Measurements from ENCODE around the gene DTD1.

The DTD1 gene

DNA sequence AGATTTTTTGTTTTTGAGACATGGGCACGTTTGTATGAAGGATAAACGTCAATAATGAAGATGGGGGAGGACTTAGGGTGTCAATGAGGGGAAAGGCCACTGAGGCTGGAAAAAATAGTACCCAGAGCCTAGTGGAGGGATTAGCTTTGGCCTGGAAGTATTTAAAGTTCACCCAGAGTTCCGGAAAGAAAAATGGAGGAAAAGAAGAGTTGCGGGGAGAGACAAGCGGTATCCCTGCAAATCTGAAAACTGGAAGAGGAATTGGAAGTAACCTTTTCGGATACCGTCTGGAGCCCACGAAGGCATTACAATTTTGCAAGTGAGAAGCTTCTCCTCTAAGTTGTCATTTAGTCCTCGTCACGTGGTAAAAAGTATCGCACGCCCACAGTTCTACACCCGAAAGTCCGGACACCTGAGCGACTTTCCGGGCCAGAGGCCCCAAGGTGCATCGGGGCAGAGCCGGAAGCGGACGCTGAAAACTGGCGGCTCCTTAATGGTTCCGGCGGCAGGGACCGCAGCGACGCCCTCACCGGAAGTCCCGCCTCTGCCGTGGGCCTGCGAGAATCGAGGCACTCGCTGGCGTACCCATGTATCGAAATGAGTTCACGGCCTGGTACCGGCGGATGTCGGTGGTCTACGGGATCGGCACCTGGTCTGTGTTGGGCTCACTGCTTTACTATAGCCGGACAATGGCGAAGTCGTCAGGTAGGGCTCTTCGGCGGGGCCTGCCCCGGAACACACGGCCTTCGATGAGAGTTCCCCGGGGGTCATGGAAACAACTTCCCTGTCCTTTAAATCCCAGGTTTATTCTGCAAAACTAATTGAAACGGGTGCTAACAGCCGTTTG lies 20.7 kb upstream of the DTD1 start, which contains the start of gene SMIM26:
Gene SMIM26, plus strand, starts transcription at position 541 of the 847 bp plus-strand sequence. Its CDS starts 47 bp downstream, at position 588.
- Histone ChIP-seq H3K27me3 (ENCODE audit: low read length) (no peaks in the 10 kb centered on the region), H3K9me3 (ENCODE audit: insufficient read depth, low read length) (no peaks in the 10 kb centered on the region)

DNA sequence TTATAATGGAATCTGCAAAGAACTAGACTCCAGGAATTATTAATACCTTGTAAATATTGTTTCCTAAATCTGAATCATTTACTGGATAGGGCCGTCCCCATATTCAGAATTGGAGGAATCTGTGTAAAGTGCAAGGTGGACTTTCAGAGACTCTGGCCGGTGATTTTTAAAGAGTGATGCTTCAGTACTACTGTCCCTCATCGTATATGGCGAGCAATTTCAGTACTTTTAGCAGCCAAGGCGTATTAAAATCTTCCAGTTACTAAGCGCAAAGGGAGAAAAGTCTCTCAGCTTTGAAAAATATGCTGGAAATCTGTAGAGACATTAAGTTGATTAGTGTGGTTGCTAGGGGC lies 20.1 kb upstream of the DTD1 start:
- Histone ChIP-seq H4K20me1 (ENCODE audit: low read depth, low read length) (no peaks in the 10 kb centered on the region), H3K27me3 (ENCODE audit: low read length) (no peaks in the 10 kb centered on the region), H3K4me2 (ENCODE audit: low read depth, low read length, poor library complexity, severe bottlenecking) (peak overlapping the region; percentile 100), H3K9ac (ENCODE audit: low read length) (peak overlapping the region; percentile 72), H3K27ac (ENCODE audit: low read depth, low read length) (peak overlapping the region; percentile 12; the same call in 1 of the 2 replicates), H3K9me2 (replicated peaks; ENCODE audit: insufficient read depth, low read length) (no peaks in the 10 kb centered on the region), H3K4me3 (ENCODE audit: insufficient read depth, low read length, poor library complexity, severe bottlenecking) (peak overlapping the region; percentile 68), H3F3A (ENCODE audit: insufficient read depth) (peaks cover 13% of the 10 kb centered on the region), H3K9me3 (ENCODE audit: insufficient read depth, low read length) (no peaks in the 10 kb centered on the region), H3K36me3 (ENCODE audit: low read length) (no peaks in the 10 kb centered on the region), H3K79me2 (ENCODE audit: insufficient read depth, low read length) (peaks cover 18% of the 10 kb centered on the region), H2AFZ (ENCODE audit: low read depth, low read length, severe bottlenecking) (peak overlapping the region; percentile 46)
- TF ChIP-seq, protein P1, sequence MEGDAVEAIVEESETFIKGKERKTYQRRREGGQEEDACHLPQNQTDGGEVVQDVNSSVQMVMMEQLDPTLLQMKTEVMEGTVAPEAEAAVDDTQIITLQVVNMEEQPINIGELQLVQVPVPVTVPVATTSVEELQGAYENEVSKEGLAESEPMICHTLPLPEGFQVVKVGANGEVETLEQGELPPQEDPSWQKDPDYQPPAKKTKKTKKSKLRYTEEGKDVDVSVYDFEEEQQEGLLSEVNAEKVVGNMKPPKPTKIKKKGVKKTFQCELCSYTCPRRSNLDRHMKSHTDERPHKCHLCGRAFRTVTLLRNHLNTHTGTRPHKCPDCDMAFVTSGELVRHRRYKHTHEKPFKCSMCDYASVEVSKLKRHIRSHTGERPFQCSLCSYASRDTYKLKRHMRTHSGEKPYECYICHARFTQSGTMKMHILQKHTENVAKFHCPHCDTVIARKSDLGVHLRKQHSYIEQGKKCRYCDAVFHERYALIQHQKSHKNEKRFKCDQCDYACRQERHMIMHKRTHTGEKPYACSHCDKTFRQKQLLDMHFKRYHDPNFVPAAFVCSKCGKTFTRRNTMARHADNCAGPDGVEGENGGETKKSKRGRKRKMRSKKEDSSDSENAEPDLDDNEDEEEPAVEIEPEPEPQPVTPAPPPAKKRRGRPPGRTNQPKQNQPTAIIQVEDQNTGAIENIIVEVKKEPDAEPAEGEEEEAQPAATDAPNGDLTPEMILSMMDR (IDR thresholded peaks at IDR 0.05; ENCODE audit: insufficient read depth, low read length, poor library complexity, severe bottlenecking), result no peak
- TF ChIP-seq EZH2phosphoT487 (conservative IDR thresholded peaks at IDR 0.05; ENCODE audit: low read length), result no peak

More for the DNA sequence above, 20.7 kb upstream of the DTD1 start, which contains the start of gene SMIM26:
- no peak for TF ChIP-seq EZH2phosphoT487 (conservative IDR thresholded peaks at IDR 0.05; ENCODE audit: low read length)
- TF ChIP-seq, protein P1 (IDR thresholded peaks at IDR 0.05; ENCODE audit: insufficient read depth, low read length, poor library complexity, severe bottlenecking), result no peak
- Histone ChIP-seq H2AFZ (ENCODE audit: low read depth, low read length, severe bottlenecking) (peak within 1 kb of the TSS; percentile 88), H3K4me3 (ENCODE audit: insufficient read depth, low read length, poor library complexity, severe bottlenecking) (peak within 1 kb of the TSS; percentile 68), H3K36me3 (ENCODE audit: low read length) (0 out of 2 replicates have a peak, but pooled peaks cover 2% of the 10 kb centered on the region), H4K20me1 (ENCODE audit: low read depth, low read length) (no peaks in the 10 kb centered on the region), H3F3A (ENCODE audit: insufficient read depth) (peaks cover 13% of the 10 kb centered on the region), H3K4me2 (ENCODE audit: low read depth, low read length, poor library complexity, severe bottlenecking) (peak within 1 kb of the TSS; percentile 100), H3K9me2 (replicated peaks; ENCODE audit: insufficient read depth, low read length) (no peaks in the 10 kb centered on the region), H3K9ac (ENCODE audit: low read length) (peak within 1 kb of the TSS; percentile 72), H3K27ac (ENCODE audit: low read depth, low read length) (peak within 1 kb of the TSS; percentile 35), H3K79me2 (ENCODE audit: insufficient read depth, low read length) (peaks cover 18% of the 10 kb centered on the region)

DNA sequence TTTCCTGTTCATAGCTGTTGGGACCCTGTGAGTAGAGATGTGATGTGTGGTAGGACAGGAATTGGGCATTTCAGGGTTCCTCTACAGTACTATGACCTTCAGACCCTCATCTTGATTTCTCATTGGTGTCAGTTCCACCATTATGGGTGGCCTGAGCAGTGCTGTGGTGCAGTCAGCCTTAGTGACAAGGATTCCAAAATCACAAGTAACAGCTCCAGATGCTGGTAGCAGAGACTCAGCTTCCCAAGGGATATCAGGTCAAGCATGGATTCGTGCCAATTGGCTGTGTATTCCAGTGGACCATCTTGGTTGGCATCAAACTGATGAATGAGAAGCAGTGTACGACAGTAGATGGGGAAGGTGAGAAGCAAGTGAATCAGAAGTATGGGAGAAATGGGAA lies 16.8 kb upstream of the DTD1 start:
- TF ChIP-seq, protein P1 (IDR thresholded peaks at IDR 0.05; ENCODE audit: insufficient read depth, low read length, poor library complexity, severe bottlenecking), result no peak
- TF ChIP-seq EZH2phosphoT487 (conservative IDR thresholded peaks at IDR 0.05; ENCODE audit: low read length), result no peak

More for the DNA sequence above, 16.8 kb upstream of the DTD1 start:
- Histone ChIP-seq H3K79me2 (ENCODE audit: insufficient read depth, low read length) (peaks cover 18% of the 10 kb centered on the region), H3K9me2 (replicated peaks; ENCODE audit: insufficient read depth, low read length) (no peaks in the 10 kb centered on the region), H3K4me3 (ENCODE audit: insufficient read depth, low read length, poor library complexity, severe bottlenecking) (no peak overlapping the region), H3K9ac (ENCODE audit: low read length) (no peak overlapping the region), H3K9me3 (ENCODE audit: insufficient read depth, low read length) (no peaks in the 10 kb centered on the region), H3K4me2 (ENCODE audit: low read depth, low read length, poor library complexity, severe bottlenecking) (no peak overlapping the region), H3K36me3 (ENCODE audit: low read length) (no peaks in the 10 kb centered on the region), H3K27me3 (ENCODE audit: low read length) (no peaks in the 10 kb centered on the region), H4K20me1 (ENCODE audit: low read depth, low read length) (no peaks in the 10 kb centered on the region), H3F3A (ENCODE audit: insufficient read depth) (no peaks in the 10 kb centered on the region; the same call in 1 of the 2 replicates), H2AFZ (ENCODE audit: low read depth, low read length, severe bottlenecking) (no peak overlapping the region), H3K27ac (ENCODE audit: low read depth, low read length) (no peak overlapping the region)

Data from SU-DHL-6 (cell line).